ENCODE results near the gene CDH26. TPM values are rescaled to one million over a fixed set of nuclear protein-coding genes. Genes with fewer than 3 reads are reported as not detected.

CDH26 gene
- total and polyA plus RNA-seq, 2 of the 13 experiments (the other 11 are each of a cell fraction or from before 2014, with no cell fraction given): 0.40 to 1.1 TPM

DNA sequence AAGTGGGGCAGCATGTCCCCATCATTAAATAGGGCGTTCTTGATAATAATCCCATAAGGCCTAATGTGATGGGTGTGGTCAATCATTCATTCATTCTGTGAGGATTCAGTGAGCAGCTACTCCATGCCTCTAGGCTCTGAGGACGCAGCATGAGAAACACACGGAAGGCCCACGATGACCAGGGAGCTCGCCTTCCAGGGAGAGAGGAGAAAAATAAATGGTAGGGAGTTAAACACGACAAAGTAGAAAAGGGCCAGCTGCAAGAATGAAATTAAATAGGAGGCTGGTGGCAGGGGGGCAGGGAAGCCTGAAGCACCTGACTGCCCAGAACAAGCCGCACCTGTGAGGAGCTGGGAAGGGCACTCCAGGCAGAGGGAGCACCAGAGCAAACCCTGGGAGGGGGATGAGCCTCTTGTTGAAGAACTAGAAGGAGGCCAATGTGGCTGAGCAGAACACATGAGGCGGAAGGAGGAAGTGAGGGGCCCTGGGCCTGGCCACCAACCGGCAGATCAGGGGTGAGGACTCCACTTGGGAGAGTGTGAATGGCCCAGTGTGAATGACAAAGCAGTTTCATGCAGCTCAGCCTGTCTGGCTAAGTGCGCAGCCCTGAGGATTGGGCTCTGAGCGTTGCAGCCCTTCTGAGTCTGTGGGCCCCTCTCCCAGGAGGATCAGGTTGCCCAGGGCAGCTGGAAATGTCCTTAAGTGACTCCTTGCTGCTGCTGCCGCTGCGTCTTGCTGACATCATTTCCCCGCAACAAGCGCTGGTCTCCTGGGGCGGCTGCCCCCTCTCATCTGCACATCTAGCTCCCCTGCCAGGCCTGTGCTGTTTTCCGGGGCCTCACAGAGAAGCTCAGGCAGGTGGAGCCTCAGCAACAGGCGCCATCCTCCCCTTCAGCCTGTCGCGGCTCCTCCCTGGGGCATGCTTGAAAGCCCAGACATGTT, 99.9 kb downstream of the CDH26 start (continued):
- TF ChIP-seq ZNF354B (CRISPR knock-in tag; IDR thresholded peaks at IDR 0.05): no peak
- TF ChIP-seq NFATC3 (CRISPR knock-in tag; IDR thresholded peaks at IDR 0.05): no peak
- TF ChIP-seq ZMYM3 (CRISPR knock-in tag; IDR thresholded peaks at IDR 0.05): no peak
- TF ChIP-seq, protein P1, sequence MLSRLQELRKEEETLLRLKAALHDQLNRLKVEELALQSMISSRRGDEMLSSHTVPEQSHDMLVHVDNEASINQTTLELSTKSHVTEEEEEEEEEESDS (CRISPR knock-in tag; IDR thresholded peaks at IDR 0.05; ENCODE audit: borderline replicate concordance): no peak
- no peak for TF ChIP-seq ARID2 (CRISPR knock-in tag; IDR thresholded peaks at IDR 0.05; ENCODE audit: borderline replicate concordance)
- TF ChIP-seq, protein P2, sequence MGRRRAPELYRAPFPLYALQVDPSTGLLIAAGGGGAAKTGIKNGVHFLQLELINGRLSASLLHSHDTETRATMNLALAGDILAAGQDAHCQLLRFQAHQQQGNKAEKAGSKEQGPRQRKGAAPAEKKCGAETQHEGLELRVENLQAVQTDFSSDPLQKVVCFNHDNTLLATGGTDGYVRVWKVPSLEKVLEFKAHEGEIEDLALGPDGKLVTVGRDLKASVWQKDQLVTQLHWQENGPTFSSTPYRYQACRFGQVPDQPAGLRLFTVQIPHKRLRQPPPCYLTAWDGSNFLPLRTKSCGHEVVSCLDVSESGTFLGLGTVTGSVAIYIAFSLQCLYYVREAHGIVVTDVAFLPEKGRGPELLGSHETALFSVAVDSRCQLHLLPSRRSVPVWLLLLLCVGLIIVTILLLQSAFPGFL (CRISPR knock-in tag; IDR thresholded peaks at IDR 0.05): no peak
- TF ChIP-seq MBNL3 (CRISPR knock-in tag; conservative IDR thresholded peaks at IDR 0.05): no peak
- no peak for TF ChIP-seq ZFY (CRISPR knock-in tag; IDR thresholded peaks at IDR 0.05)
- TF ChIP-seq, protein P3, sequence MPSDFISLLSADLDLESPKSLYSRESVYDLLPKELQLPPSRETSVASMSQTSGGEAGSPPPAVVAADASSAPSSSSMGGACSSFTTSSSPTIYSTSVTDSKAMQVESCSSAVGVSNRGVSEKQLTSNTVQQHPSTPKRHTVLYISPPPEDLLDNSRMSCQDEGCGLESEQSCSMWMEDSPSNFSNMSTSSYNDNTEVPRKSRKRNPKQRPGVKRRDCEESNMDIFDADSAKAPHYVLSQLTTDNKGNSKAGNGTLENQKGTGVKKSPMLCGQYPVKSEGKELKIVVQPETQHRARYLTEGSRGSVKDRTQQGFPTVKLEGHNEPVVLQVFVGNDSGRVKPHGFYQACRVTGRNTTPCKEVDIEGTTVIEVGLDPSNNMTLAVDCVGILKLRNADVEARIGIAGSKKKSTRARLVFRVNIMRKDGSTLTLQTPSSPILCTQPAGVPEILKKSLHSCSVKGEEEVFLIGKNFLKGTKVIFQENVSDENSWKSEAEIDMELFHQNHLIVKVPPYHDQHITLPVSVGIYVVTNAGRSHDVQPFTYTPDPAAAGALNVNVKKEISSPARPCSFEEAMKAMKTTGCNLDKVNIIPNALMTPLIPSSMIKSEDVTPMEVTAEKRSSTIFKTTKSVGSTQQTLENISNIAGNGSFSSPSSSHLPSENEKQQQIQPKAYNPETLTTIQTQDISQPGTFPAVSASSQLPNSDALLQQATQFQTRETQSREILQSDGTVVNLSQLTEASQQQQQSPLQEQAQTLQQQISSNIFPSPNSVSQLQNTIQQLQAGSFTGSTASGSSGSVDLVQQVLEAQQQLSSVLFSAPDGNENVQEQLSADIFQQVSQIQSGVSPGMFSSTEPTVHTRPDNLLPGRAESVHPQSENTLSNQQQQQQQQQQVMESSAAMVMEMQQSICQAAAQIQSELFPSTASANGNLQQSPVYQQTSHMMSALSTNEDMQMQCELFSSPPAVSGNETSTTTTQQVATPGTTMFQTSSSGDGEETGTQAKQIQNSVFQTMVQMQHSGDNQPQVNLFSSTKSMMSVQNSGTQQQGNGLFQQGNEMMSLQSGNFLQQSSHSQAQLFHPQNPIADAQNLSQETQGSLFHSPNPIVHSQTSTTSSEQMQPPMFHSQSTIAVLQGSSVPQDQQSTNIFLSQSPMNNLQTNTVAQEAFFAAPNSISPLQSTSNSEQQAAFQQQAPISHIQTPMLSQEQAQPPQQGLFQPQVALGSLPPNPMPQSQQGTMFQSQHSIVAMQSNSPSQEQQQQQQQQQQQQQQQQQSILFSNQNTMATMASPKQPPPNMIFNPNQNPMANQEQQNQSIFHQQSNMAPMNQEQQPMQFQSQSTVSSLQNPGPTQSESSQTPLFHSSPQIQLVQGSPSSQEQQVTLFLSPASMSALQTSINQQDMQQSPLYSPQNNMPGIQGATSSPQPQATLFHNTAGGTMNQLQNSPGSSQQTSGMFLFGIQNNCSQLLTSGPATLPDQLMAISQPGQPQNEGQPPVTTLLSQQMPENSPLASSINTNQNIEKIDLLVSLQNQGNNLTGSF (CRISPR knock-in tag; IDR thresholded peaks at IDR 0.05): no peak
- TF ChIP-seq HNF4G (IDR thresholded peaks at IDR 0.05; ENCODE audit: borderline replicate concordance, low read depth, low read length): no peak
- TF ChIP-seq HNF4G (CRISPR knock-in tag; IDR thresholded peaks at IDR 0.05; ENCODE audit: borderline replicate concordance, low read depth): no peak
- TF ChIP-seq, protein P4, sequence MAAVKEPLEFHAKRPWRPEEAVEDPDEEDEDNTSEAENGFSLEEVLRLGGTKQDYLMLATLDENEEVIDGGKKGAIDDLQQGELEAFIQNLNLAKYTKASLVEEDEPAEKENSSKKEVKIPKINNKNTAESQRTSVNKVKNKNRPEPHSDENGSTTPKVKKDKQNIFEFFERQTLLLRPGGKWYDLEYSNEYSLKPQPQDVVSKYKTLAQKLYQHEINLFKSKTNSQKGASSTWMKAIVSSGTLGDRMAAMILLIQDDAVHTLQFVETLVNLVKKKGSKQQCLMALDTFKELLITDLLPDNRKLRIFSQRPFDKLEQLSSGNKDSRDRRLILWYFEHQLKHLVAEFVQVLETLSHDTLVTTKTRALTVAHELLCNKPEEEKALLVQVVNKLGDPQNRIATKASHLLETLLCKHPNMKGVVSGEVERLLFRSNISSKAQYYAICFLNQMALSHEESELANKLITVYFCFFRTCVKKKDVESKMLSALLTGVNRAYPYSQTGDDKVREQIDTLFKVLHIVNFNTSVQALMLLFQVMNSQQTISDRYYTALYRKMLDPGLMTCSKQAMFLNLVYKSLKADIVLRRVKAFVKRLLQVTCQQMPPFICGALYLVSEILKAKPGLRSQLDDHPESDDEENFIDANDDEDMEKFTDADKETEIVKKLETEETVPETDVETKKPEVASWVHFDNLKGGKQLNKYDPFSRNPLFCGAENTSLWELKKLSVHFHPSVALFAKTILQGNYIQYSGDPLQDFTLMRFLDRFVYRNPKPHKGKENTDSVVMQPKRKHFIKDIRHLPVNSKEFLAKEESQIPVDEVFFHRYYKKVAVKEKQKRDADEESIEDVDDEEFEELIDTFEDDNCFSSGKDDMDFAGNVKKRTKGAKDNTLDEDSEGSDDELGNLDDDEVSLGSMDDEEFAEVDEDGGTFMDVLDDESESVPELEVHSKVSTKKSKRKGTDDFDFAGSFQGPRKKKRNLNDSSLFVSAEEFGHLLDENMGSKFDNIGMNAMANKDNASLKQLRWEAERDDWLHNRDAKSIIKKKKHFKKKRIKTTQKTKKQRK (IDR thresholded peaks at IDR 0.05; ENCODE audit: low read length): no peak
- no peak for TF ChIP-seq GLI4 (CRISPR knock-in tag; IDR thresholded peaks at IDR 0.05; ENCODE audit: borderline replicate concordance)
- no peak for TF ChIP-seq ATAD3A (CRISPR knock-in tag; IDR thresholded peaks at IDR 0.05)

Data from HepG2 (cell line).